ENCODE data around the gene CACTIN.

DNA sequence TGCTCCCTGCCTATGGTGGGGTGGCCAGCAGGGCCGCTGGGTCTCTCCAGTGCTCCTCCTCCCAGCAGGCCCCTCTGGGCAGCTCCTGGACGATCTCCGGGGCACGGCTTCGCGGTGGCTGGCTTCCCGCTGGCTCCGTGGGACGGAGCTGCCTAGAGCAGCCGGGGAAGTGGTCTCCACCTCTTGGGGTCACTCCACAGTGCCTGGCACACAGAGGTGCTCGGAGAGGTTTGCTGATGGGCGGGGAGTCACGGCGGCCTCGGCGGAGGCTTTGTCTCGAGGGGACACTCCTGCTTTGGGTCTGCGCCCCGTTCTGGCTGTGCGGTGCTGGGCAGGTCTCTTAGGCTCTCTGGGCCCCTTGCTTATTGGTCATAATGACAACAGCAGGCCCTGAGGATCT lies 9.9 kb upstream of the CACTIN start:
- no peak for TF ChIP-seq CTCF (IDR thresholded peaks at IDR 0.05)
- no peak for TF ChIP-seq POLR2AphosphoS5 (IDR thresholded peaks at IDR 0.05; ENCODE audit: low read depth, low read length)
- TF ChIP-seq, protein P1, sequence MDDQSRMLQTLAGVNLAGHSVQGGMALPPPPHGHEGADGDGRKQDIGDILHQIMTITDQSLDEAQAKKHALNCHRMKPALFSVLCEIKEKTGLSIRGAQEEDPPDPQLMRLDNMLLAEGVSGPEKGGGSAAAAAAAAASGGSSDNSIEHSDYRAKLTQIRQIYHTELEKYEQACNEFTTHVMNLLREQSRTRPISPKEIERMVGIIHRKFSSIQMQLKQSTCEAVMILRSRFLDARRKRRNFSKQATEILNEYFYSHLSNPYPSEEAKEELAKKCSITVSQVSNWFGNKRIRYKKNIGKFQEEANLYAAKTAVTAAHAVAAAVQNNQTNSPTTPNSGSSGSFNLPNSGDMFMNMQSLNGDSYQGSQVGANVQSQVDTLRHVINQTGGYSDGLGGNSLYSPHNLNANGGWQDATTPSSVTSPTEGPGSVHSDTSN (IDR thresholded peaks at IDR 0.05): no peak
- TF ChIP-seq, protein P2, sequence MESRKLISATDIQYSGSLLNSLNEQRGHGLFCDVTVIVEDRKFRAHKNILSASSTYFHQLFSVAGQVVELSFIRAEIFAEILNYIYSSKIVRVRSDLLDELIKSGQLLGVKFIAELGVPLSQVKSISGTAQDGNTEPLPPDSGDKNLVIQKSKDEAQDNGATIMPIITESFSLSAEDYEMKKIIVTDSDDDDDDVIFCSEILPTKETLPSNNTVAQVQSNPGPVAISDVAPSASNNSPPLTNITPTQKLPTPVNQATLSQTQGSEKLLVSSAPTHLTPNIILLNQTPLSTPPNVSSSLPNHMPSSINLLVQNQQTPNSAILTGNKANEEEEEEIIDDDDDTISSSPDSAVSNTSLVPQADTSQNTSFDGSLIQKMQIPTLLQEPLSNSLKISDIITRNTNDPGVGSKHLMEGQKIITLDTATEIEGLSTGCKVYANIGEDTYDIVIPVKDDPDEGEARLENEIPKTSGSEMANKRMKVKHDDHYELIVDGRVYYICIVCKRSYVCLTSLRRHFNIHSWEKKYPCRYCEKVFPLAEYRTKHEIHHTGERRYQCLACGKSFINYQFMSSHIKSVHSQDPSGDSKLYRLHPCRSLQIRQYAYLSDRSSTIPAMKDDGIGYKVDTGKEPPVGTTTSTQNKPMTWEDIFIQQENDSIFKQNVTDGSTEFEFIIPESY (IDR thresholded peaks at IDR 0.05; ENCODE audit: borderline replicate concordance, low read depth): no peak
- TF ChIP-seq MAX (IDR thresholded peaks at IDR 0.05; ENCODE audit: low read depth): no peak
- no peak for TF ChIP-seq YY1 (IDR thresholded peaks at IDR 0.05; ENCODE audit: low read depth)
- TF ChIP-seq MXI1 (IDR thresholded peaks at IDR 0.05; ENCODE audit: low read depth, low read length): no peak
- no peak for TF ChIP-seq RFX5 (IDR thresholded peaks at IDR 0.05; ENCODE audit: low read length)
- TF ChIP-seq JUND (IDR thresholded peaks at IDR 0.05): no peak
- TF ChIP-seq, protein P3, sequence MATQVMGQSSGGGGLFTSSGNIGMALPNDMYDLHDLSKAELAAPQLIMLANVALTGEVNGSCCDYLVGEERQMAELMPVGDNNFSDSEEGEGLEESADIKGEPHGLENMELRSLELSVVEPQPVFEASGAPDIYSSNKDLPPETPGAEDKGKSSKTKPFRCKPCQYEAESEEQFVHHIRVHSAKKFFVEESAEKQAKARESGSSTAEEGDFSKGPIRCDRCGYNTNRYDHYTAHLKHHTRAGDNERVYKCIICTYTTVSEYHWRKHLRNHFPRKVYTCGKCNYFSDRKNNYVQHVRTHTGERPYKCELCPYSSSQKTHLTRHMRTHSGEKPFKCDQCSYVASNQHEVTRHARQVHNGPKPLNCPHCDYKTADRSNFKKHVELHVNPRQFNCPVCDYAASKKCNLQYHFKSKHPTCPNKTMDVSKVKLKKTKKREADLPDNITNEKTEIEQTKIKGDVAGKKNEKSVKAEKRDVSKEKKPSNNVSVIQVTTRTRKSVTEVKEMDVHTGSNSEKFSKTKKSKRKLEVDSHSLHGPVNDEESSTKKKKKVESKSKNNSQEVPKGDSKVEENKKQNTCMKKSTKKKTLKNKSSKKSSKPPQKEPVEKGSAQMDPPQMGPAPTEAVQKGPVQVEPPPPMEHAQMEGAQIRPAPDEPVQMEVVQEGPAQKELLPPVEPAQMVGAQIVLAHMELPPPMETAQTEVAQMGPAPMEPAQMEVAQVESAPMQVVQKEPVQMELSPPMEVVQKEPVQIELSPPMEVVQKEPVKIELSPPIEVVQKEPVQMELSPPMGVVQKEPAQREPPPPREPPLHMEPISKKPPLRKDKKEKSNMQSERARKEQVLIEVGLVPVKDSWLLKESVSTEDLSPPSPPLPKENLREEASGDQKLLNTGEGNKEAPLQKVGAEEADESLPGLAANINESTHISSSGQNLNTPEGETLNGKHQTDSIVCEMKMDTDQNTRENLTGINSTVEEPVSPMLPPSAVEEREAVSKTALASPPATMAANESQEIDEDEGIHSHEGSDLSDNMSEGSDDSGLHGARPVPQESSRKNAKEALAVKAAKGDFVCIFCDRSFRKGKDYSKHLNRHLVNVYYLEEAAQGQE (IDR thresholded peaks at IDR 0.05; ENCODE audit: low read depth, low read length): no peak
- TF ChIP-seq FOSL2 (IDR thresholded peaks at IDR 0.05; ENCODE audit: borderline replicate concordance, low read depth): no peak
- TF ChIP-seq TEAD4 (IDR thresholded peaks at IDR 0.05; ENCODE audit: borderline replicate concordance, insufficient read depth): no peak
- no peak for TF ChIP-seq RCOR1 (IDR thresholded peaks at IDR 0.05; ENCODE audit: low read length)
